GM19193 (cell line): ENCODE results near the gene POT1.
A peak's percentile ranks its signal among the peaks of the same experiment; 100 is the strongest.

Source experiments
- POLR2A ChIP-seq: IDR thresholded peaks from 4 replicates; pipeline ENCODE4 v1.6.1; 2011; ENCODE audit not compliant: insufficient read depth, insufficient read length; ENCODE audit errors: extremely low read depth

The POT1 gene, protein sequence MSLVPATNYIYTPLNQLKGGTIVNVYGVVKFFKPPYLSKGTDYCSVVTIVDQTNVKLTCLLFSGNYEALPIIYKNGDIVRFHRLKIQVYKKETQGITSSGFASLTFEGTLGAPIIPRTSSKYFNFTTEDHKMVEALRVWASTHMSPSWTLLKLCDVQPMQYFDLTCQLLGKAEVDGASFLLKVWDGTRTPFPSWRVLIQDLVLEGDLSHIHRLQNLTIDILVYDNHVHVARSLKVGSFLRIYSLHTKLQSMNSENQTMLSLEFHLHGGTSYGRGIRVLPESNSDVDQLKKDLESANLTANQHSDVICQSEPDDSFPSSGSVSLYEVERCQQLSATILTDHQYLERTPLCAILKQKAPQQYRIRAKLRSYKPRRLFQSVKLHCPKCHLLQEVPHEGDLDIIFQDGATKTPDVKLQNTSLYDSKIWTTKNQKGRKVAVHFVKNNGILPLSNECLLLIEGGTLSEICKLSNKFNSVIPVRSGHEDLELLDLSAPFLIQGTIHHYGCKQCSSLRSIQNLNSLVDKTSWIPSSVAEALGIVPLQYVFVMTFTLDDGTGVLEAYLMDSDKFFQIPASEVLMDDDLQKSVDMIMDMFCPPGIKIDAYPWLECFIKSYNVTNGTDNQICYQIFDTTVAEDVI

DNA sequence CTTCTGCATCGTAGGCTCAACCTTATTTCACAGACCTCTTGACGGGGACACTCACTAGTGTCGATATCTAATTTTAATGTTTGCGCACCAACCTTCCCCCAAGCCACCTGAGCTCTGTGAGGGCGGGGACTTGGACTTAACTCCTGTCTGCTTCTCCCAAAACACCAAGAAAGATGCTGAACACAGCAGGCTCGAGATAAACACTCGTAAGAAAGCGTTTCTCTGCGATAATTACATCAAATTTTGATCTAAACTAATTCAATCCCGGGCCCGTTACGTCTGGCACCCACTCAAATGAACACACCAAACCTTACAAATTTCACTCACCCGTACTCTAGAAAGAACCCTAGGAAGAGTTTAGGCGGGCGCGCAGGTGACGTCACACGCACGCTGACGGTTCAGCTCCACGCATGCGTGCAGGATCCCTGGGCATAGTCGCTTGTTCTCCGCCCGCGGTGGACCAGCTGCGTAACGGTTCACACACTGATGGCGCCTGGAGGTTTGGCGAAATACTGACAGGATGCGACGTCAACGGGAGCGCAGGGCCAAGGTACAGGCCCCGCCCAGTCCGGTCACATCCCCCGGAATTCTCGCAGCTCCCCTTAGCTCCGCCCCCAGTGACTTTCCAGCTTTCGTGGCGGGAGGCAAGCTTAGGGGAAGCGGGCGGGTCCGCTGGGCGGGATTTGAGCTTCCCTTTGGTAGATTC is at the start of gene POT1:
POT1 (minus strand) TSS at position 359 of the 706 bp plus-strand sequence. CDS start 32,652 bp downstream, outside the sequence.
- TF ChIP-seq POLR2A: peak; percentile 71

DNA sequence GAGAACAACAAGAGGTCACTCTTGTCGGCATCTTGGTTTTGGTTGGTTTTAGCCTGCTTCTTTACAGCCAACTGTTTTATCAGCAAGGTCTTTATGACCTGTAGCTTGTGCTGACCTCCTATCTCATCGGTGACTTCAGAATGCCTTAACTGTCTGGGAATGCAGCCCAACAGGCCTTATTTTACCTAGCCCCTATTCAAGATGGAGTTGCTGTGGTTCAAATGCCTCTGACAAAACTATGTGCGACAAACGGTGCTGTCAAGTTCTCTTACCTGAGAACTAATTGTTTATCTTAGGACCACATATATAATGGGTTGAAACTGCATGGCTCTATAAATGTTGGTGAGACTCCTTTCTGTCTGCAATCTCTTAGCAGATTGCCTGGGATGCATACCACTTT is 35.9 kb upstream of the POT1 start:
- TF ChIP-seq POLR2A: no peak

DNA sequence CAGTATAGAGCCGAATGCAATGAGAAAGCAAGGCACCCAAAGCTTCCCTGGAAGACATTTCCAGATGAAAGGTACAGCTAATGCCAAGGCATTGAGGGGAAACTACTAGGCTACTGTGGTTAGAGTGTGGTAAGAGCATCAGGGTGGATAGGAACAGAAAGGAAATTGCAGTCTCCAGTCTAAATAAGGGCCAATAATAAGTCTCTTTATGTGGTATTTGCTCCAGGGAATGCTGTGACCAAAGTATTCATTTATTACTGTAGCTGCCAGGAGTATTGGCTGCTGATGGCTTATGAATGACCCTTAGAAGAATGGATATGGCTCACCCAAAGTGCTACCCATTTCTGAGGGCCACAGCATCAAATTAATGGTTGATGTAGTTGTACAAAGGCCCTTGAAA is 30.1 kb upstream of the POT1 start:
- no peak for TF ChIP-seq POLR2A

DNA sequence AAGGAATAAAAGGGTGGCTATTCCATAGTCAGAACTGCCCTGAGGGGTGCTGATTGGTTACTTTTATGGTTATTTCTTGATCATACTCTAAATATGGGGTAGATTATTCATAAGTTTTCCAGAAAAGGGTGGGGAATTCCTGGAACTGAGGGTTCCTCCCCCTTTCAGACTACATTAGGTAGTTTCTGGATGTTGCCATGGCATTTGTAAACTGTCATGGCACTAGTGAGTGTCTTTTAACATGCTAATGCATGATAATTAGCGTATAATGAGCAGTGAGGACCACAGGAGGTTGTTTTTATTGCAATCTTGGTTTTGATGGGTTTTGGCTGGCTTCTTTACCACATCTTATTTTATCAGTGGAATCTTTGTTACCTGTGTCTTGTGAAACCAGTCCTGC is 26.5 kb upstream of the POT1 start:
- no peak for TF ChIP-seq POLR2A

DNA sequence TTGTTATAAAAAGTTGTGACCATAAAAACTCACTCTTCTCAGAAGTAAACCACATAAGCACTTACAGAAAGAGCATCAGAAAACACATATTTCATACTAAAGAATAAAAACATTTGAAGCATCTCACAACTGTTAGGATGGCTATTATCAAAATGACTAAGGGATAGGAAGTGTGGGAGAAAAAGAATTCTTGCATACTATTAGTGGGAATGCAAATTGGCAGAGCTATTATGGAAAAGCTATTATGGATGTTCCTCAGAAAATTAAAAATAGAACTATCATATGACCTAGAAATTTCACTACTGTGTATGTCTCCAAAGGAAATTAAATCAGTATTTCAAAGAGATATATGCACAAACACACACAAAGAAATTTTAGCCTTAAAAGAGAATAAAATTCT is 25.2 kb upstream of the POT1 start:
- no peak for TF ChIP-seq POLR2A

DNA sequence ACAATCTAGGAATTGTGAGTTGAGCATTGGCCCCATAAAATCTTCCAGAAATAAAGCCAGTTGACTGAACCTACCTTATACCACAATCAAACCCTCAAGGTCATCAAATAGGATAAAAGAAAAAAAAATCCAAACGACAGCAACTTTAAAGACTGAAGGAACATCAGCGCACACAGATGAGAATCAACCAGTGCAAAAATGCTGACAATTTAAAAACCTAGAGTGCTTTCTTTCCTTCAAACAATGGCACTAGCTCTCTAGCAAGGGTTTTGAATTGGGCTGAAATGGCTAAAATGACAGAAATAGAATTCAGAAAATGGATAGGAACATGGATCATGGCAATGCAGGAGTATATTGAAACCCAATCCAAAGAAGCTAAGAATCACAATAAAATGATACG is 16.1 kb upstream of the POT1 start:
- TF ChIP-seq POLR2A: no peak

DNA sequence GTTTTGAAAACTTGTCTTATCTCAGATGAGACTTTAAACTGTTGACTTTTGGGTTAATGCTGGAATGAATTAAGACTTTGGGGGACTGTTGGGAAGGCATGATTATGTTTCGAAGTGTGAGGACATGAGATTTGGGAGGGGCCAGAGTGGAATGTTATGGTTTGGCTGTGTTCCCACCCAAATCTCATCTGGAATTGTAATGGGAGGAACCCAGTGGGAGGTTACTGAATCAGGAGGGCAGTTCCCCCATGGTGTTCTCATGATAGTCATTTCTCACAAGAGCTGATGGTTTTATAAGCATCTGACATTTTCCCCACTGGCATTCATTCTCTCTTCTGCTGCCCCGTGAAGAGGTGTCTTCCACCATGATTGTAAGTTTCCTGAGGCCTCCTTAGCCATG is 13.8 kb upstream of the POT1 start:
- no peak for TF ChIP-seq POLR2A

DNA sequence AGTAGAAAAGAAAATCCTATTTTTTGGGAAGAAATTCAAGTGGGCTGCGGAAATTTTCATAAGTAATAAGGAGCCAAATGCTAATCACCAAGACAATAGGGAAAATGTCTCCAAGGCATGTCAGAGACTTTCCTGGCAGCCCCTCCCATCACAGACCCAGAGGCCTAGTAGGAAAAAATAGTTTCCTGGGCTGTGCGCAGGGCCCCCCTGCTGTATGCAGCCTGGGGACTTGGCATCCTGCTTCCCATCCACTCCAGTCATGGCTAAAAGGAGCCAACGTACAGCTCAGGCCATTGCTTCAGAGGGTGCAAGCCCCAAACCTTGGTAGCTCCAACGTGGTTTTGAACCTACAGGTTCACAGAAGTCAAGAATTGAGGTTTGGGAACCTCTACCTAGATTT is 12.8 kb upstream of the POT1 start:
- TF ChIP-seq POLR2A: no peak

DNA sequence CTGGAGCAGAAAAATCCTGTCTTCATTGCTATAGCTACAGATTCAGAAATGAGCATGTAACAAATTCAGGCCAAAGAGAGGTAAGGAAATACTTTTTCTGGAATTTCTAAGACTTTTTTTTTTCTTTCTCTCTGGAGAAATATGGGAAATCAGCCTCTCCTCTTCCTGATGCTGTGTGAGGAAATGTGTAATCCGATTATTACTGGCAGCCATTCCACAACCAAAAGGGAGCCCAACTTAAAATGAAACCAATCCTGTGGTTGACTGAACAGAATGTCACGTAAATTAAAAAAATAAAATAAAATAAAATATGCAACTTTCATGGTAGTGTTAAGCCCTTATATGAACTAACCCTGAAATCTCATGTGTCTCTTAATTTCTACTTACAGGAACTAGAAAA is 10.7 kb upstream of the POT1 start:
- no peak for TF ChIP-seq POLR2A

DNA sequence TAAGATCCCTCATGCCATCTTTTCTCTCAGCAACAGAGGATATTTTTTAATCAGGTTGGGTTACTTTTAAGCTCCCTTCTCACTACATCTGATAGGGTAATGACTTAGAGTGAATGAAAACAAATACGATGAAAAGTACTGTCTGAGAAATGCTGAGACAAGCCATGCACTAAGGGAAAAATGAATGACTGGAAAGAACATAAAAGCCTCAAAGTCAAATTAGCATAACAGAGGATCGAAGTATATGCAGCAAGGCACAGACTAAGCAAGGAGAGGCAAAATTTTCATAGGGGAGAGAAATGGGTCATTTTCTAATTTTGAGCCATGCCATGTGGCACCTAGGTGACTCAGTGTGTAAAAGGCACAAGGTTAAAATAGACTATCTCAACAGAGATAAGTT is 8.5 kb upstream of the POT1 start:
- TF ChIP-seq POLR2A: no peak

DNA sequence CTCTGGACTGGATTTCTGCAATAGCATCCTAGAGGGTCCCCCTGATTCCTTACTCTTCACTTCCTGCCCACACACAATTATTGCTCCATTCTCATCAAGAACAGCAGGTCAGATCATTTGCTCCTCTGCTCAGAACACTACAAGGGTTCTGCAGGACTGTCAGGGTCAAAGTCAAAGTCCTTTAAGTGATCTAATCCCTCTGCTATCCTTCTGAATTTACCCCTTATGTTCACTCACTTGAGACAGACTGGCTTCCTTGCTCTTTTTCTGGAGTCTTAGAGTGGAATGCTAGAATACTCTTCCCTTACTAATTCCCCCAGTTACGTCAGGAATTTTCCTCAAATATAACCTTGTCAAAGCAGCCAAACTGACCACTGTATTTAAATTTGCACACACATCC is 7.5 kb upstream of the POT1 start:
- no peak for TF ChIP-seq POLR2A

DNA sequence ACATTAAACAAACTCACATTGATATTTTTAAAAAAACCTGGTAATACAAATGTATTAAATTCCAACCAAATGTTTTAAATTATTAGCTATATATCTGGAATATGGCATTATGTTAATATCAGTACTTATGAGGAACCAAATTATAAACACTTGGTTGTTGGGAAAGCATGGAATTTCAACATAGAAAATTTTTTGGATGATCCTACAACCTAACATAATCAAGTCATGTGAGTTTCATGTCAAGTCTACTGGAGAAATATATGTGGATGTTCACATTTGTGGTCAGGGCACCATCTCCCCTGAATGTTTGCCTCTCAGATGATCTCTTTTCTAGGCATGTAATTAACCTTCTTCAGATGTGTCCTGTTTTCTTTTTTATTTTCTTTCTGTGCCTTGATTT is 5.2 kb upstream of the POT1 start:
- no peak for TF ChIP-seq POLR2A

DNA sequence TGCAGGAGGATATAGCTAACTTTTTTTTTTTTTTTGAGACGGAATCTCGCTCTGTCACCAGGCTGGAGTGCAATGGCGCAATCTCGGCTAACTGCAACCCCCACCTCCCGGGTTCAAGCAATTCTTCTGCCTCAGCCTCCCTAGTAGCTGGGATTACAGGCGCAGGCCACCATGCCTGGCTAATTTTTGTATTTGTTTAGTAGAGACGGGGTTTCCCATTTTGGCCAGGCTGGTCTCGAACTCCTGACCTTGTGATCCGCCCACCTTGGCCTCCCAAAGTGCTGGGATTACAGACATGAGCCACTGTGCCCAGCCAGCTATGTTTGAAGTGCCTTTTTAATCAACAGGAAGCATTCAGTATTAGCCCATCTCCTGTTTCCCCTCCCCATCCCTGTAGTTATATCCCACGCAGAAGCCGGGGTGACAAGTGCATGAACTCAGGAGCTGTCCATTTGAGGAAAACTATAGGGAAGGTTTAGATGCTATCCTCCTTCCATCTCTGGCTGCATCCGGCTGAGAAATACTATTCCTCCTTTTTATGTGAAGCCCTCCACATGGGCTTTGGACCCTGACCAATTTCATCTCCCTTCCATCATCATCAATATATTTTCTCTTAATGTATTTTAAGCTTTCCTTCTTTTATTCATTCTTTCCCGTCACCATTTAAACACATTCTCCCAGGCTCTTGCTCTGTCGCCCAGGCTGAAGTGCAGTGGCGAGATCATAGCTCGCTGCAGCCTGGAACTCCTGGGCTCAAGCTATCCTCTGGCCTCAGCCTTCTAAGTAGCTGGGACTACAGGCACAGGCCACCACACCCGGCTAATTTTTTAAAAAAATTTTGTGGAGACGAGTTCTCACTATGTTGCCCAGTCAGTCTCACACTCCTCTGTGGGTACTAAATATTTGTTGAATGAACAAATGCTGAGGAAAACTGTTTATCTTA is 1.3 kb upstream of the POT1 start:
- no peak for TF ChIP-seq POLR2A

DNA sequence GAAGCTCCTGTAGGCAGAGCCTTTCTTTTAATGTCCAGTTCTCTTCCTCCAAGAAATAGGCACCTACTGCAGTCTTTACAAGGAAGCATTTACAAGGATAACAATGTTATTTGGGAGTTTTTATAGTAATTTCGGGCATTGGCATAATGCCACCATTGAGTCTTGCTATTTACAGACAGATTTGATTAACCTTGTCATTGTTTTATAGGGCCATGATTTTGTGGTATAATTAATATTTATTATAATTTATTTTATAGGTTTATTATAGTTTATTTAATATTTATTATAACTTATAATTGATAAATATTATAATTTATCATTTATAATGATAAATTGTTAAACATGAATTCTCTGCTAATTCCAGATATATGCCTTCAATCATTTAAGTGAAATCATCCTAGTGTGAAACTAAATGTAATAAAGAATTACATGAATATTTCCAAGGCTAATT is 573 bp upstream of the POT1 start:
- TF ChIP-seq POLR2A: no peak

DNA sequence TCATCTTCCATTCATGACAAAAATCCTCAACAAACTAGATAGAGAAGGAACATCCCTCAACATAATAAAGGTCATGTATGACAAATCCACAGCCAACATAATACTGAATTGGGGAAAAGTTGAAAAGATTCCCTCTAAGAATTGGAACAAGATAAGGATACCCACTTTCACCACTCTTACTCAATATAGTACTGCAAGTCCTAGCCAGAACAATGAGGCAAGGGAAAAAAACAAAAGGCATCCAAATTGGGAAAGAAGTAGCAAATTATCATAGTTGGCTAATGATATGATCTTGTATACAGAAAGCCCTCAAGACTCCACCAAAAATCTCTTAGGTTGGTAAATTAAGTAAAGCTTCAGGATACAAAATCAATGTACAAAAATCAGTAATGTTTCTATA is 4.7 kb downstream of the POT1 start:
- no peak for TF ChIP-seq POLR2A
